ENCODE data around the gene VAPA. TPM values are rescaled to one million over a fixed set of nuclear protein-coding genes. Genes with fewer than 3 reads are reported as not detected.

Gene VAPA
- total and polyA plus RNA-seq, 2 donors (not counting 3 experiments of a cell fraction or from before 2014, with no cell fraction given) = 105 to 163 TPM

DNA sequence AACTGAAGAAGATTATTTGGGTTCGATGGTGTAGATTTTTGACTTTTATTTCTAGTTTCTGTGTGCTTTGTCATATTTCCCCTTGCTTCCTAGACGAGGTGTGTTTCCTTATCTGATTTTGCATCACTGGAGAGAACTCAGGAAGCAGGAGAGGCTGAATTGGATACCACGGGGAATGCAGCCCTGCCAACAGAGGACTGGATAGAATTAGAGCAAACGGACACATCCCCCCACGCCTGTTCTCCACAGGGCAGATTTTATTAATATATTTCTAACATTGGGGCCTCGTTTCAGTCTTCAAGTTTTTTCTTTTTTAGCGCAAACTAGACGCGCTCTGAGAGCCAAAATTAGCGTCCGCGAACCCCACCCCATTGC is 678 bp upstream of the VAPA start:
- Histone ChIP-seq H3K9me1 (replicated peaks; ENCODE audit: control insufficient read depth, extremely low read depth, insufficient read depth, low read length) (no peaks in the 10 kb centered on the region), H2AFZ (ENCODE audit: low read depth, low read length) (peak overlapping the region; percentile 97), H3K79me2 (ENCODE audit: control insufficient read depth, insufficient read depth, low read length) (peaks cover 40% of the 10 kb centered on the region), H3K27me3 (ENCODE audit: control insufficient read depth in 2 of 2, insufficient read depth in 2 of 2, low read length in 2 of 2) (peaks cover 0 to 4% of the 10 kb centered on the region in 2 experiments), H4K20me1 (replicated peaks; ENCODE audit: control insufficient read depth, extremely low read depth, insufficient read depth, low read length) (peaks cover 4% of the 10 kb centered on the region), H3K36me3 (ENCODE audit: control insufficient read depth in 2 of 2, extremely low read depth in 1 of 2, insufficient read depth in 2 of 2, low read length in 2 of 2) (no peaks in the 10 kb centered on the region), H3K4me2 (ENCODE audit: insufficient read depth, low read length) (peak overlapping the region; percentile 81), H3K9me3 (replicated peaks; ENCODE audit: control insufficient read depth, insufficient read depth, low read length) (no peaks in the 10 kb centered on the region), H3K9ac (replicated peaks; ENCODE audit: extremely low read depth, insufficient read depth, low read length) (peak overlapping the region; percentile 88), H3K4me3 (replicated peaks in 1 of 3; ENCODE audit: insufficient read depth in 1 of 3, low read depth in 1 of 3, low read length in 3 of 3) (peak overlapping the region; percentile 50 to 82 (median 78)), H3K27ac (ENCODE audit: insufficient read depth, low read depth, low read length) (peak overlapping the region; percentile 73), H3K4me1 (ENCODE audit: control insufficient read depth, extremely low read depth, insufficient read depth, low read length) (peaks cover 32% of the 10 kb centered on the region)
- intact Hi-C loops (cut with micrococcal nuclease) = loop anchor here (1.0 to 2.0 kb wide), 5 partner anchors 36 to 205 kb away; partner anchors contain the start of gene RAB31
- ChIA-PET CTCF (interaction anchor here (0.8 to 1.4 kb wide), 7 partner anchors 14 to 337 kb away, joined by 3 to 7 read pairs (median 4); no protein-coding TSS in a partner anchor), POLR2A (no interaction called here)
- TSS peak; percentile 12 for BruUV-seq (replicated peaks)
- no peak for DNase-seq (ENCODE audit: low read depth, low spot score)
- dilution Hi-C loops (cut with MboI; ENCODE audit: extremely low pct_ligation_motif_present, low sequenced_read_pairs) = no loop called here
- TF ChIP-seq, protein P1, sequence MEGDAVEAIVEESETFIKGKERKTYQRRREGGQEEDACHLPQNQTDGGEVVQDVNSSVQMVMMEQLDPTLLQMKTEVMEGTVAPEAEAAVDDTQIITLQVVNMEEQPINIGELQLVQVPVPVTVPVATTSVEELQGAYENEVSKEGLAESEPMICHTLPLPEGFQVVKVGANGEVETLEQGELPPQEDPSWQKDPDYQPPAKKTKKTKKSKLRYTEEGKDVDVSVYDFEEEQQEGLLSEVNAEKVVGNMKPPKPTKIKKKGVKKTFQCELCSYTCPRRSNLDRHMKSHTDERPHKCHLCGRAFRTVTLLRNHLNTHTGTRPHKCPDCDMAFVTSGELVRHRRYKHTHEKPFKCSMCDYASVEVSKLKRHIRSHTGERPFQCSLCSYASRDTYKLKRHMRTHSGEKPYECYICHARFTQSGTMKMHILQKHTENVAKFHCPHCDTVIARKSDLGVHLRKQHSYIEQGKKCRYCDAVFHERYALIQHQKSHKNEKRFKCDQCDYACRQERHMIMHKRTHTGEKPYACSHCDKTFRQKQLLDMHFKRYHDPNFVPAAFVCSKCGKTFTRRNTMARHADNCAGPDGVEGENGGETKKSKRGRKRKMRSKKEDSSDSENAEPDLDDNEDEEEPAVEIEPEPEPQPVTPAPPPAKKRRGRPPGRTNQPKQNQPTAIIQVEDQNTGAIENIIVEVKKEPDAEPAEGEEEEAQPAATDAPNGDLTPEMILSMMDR (IDR thresholded peaks at IDR 0.05; ENCODE audit: extremely low read depth in 1 of 2, insufficient read depth in 1 of 2, low read depth in 1 of 2, low read length in 2 of 2) = no peak
- peak; percentile 79 for TF ChIP-seq GATA2 (IDR thresholded peaks at IDR 0.05; ENCODE audit: insufficient read depth, insufficient read length, low read depth, low read length)
- TF ChIP-seq, protein P2, sequence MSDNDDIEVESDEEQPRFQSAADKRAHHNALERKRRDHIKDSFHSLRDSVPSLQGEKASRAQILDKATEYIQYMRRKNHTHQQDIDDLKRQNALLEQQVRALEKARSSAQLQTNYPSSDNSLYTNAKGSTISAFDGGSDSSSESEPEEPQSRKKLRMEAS (IDR thresholded peaks at IDR 0.05; ENCODE audit: insufficient read depth, insufficient read length) = no peak
- FAIRE-seq = no peak

DNA sequence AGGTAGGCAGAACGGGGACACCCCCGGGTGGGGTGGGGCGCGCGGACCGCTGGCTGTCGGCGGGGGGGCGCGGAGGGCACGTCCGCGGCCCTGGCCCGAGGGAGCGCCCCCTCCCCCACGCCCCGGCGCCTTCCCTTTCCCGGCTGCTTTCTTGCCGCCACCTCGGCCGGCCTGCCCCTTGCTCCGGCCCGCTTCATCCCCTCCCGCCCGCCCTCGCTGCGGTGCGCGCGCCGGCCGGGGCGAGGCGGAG is 443 bp downstream of the VAPA start:
- H3K79me2 ChIP-seq (ENCODE audit: control insufficient read depth, insufficient read depth, low read length) = peaks cover 51% of the 10 kb centered on the region
- H3K27ac ChIP-seq (ENCODE audit: insufficient read depth, low read depth, low read length) = peak overlapping the region; percentile 94
- no peak for FAIRE-seq
- no peak overlapping the region for H3K4me2 ChIP-seq (ENCODE audit: insufficient read depth, low read length)
- BruUV-seq (replicated peaks) = no TSS peak
- no peaks in the 10 kb centered on the region for H3K27me3 ChIP-seq (ENCODE audit: control insufficient read depth in 2 of 2, insufficient read depth in 2 of 2, low read length in 2 of 2)
- H3K4me1 ChIP-seq (ENCODE audit: control insufficient read depth, extremely low read depth, insufficient read depth, low read length) = peaks cover 42% of the 10 kb centered on the region
- CTCF ChIA-PET = interaction anchor here (0.8 to 1.4 kb wide), 5 partner anchors 13 to 338 kb away, joined by 3 to 7 read pairs (median 4); no protein-coding TSS in a partner anchor
- no peaks in the 10 kb centered on the region for H3K36me3 ChIP-seq (ENCODE audit: control insufficient read depth in 2 of 2, extremely low read depth in 1 of 2, insufficient read depth in 2 of 2, low read length in 2 of 2)
- H3K9ac ChIP-seq (replicated peaks; ENCODE audit: extremely low read depth, insufficient read depth, low read length) = peak overlapping the region; percentile 88
- no peak for TF ChIP-seq POLR2AphosphoS5 (IDR thresholded peaks at IDR 0.05; ENCODE audit: insufficient read depth, low read depth, low read length)
- no peak for TF ChIP-seq JUN (IDR thresholded peaks at IDR 0.05; ENCODE audit: borderline replicate concordance, insufficient read depth, insufficient read length, low read depth)
- TF ChIP-seq, protein P1 (IDR thresholded peaks at IDR 0.05; ENCODE audit: extremely low read depth in 1 of 2, insufficient read depth in 1 of 2, low read depth in 1 of 2, low read length in 2 of 2) = no peak
- no peak for TF ChIP-seq POLR2A (IDR thresholded peaks at IDR 0.05; ENCODE audit: low read depth, low read length)
- TF ChIP-seq, protein P2 (IDR thresholded peaks at IDR 0.05; ENCODE audit: insufficient read depth, insufficient read length) = no peak
- TF ChIP-seq MYC (IDR thresholded peaks at IDR 0.05; ENCODE audit: low read depth, low read length) = no peak
- TF ChIP-seq FOS (IDR thresholded peaks at IDR 0.05; ENCODE audit: borderline replicate concordance, insufficient read depth, low read length) = no peak
- no peak for TF ChIP-seq GATA2 (IDR thresholded peaks at IDR 0.05; ENCODE audit: insufficient read depth, insufficient read length, low read depth, low read length)
- TF ChIP-seq EZH2 (IDR thresholded peaks at IDR 0.05; ENCODE audit: borderline replicate concordance, low read depth, low read length, severe bottlenecking) = no peak
- H2AFZ ChIP-seq (ENCODE audit: low read depth, low read length) = no peak overlapping the region
- POLR2A ChIA-PET = interaction anchor here (0.6 kb wide), 1 partner anchor 288 kb away, joined by 4 read pairs; no protein-coding TSS in a partner anchor
- H3K4me3 ChIP-seq (replicated peaks in 1 of 3; ENCODE audit: insufficient read depth in 1 of 3, low read depth in 1 of 3, low read length in 3 of 3) = peak overlapping the region; percentile 10 to 82 (median 78)
- intact Hi-C loops (cut with micrococcal nuclease) (loop anchor here (2.0 kb wide), 3 partner anchors 143 to 339 kb away; no protein-coding TSS in a partner anchor), dilution Hi-C loops (cut with MboI; ENCODE audit: extremely low pct_ligation_motif_present, low sequenced_read_pairs) (no loop called here)
- no peak for DNase-seq (ENCODE audit: low read depth, low spot score)
- no peaks in the 10 kb centered on the region for H3K9me1 ChIP-seq (replicated peaks; ENCODE audit: control insufficient read depth, extremely low read depth, insufficient read depth, low read length)
- H4K20me1 ChIP-seq (replicated peaks; ENCODE audit: control insufficient read depth, extremely low read depth, insufficient read depth, low read length) = peaks cover 13% of the 10 kb centered on the region
- no peaks in the 10 kb centered on the region for H3K9me3 ChIP-seq (replicated peaks; ENCODE audit: control insufficient read depth, insufficient read depth, low read length)
